Measurements from ENCODE around the gene OGFOD3.

GRCh38 chr17:82439194-82439828 is 20.9 kb upstream of the OGFOD3 start:
- TF ChIP-seq CTCF (conservative IDR thresholded peaks at IDR 0.05): no peak
- no peak for TF ChIP-seq ZFX (IDR thresholded peaks at IDR 0.05)

All from C4-2B (cell line).